ENCODE measurements around the gene TSPAN17.

Gene TSPAN17

DNA sequence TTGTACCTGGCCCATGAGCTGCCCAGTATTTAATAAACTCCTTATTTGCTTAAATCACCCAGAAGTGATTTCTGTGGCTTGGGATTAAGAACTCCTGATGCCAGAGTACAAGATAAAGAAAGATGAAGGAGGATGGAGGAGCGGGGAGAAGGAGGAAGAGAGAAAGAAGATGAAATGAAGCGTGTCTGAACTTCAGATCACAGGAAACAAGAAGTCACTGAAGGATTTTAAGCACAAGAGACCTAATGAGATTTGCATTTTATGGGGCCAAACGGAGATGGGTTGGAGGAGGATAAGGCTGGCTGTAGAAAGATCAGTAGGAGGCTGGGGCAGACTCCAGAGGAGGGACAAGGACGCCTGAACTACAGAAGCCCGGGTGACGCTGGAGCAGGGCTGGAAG lies 13.7 kb upstream of the TSPAN17 start:
- Histone ChIP-seq H3K14ac (ENCODE audit: low read length) (no peak overlapping the region), H3K4me3 (ENCODE audit: low read depth, low read length) (no peak overlapping the region), H3K27me3 (ENCODE audit: insufficient read depth, low read length) (peaks cover 30% of the 10 kb centered on the region), H3K9me3 (ENCODE audit: insufficient read depth, low read depth, low read length) (peaks cover 10% of the 10 kb centered on the region), H2BK12ac (ENCODE audit: low read length) (no peak overlapping the region), H2BK120ac (ENCODE audit: insufficient read depth, low read length, poor library complexity) (no peak overlapping the region), H3K9ac (ENCODE audit: low read length) (no peak overlapping the region), H4K8ac (ENCODE audit: low read depth, low read length) (no peak overlapping the region), H2BK5ac (ENCODE audit: low read depth, low read length, poor library complexity) (no peak overlapping the region), H3K18ac (ENCODE audit: low read length) (no peak overlapping the region), H3K79me1 (ENCODE audit: low read length) (no peaks in the 10 kb centered on the region), H3K4me2 (ENCODE audit: low read length) (no peak overlapping the region), H3K27ac (ENCODE audit: low read depth, low read length) (no peak overlapping the region), H3K4me1 (ENCODE audit: control insufficient read depth in 1 of 2, insufficient read depth in 2 of 2, low read length in 2 of 2) (peaks cover 0 to 6% of the 10 kb centered on the region in 2 experiments), H3K79me2 (ENCODE audit: control insufficient read depth, insufficient read depth, low read length, poor library complexity) (no peaks in the 10 kb centered on the region), H4K91ac (ENCODE audit: low read depth, low read length) (no peak overlapping the region), H2AFZ (ENCODE audit: insufficient read depth, low read length, poor library complexity) (no peak overlapping the region), H4K12ac (ENCODE audit: low read depth, low read length) (no peak overlapping the region), H3K4ac (ENCODE audit: low read depth, low read length) (no peak overlapping the region), H2AK5ac (ENCODE audit: low read length) (no peak overlapping the region), H3K23ac (ENCODE audit: low read length) (no peak overlapping the region), H3K36me3 (ENCODE audit: control insufficient read depth in 1 of 2, insufficient read depth in 2 of 2, low read length in 2 of 2) (no peaks in the 10 kb centered on the region)
- no peak for DNase-seq
- 100% methylated on average over 2 of the region's 6 CpGs for WGBS (ENCODE audit: extremely low coverage, insufficient coverage, insufficient read length)

- peaks cover 3% of the 10 kb centered on the region for H3K27me3 ChIP-seq (ENCODE audit: insufficient read depth, low read length)
- WGBS (ENCODE audit: extremely low coverage, insufficient coverage, insufficient read length) = no CpG with 5 or more reads among the region's 9 CpGs
- H3K79me2 ChIP-seq (ENCODE audit: control insufficient read depth, insufficient read depth, low read length, poor library complexity) = no peaks in the 10 kb centered on the region
- no peaks in the 10 kb centered on the region for H3K79me1 ChIP-seq (ENCODE audit: low read length)
- H3K36me3 ChIP-seq (ENCODE audit: control insufficient read depth in 1 of 2, insufficient read depth in 2 of 2, low read length in 2 of 2) = no peaks in the 10 kb centered on the region
- no peak overlapping the region for H4K91ac ChIP-seq (ENCODE audit: low read depth, low read length)
- no peak overlapping the region for H3K23ac ChIP-seq (ENCODE audit: low read length)
- H3K14ac ChIP-seq (ENCODE audit: low read length) = no peak overlapping the region
- no peak overlapping the region for H4K8ac ChIP-seq (ENCODE audit: low read depth, low read length)
- no peak for DNase-seq
- no peak overlapping the region for H2BK5ac ChIP-seq (ENCODE audit: low read depth, low read length, poor library complexity)
- no peak overlapping the region for H3K4me2 ChIP-seq (ENCODE audit: low read length)
- no peak overlapping the region for H2AFZ ChIP-seq (ENCODE audit: insufficient read depth, low read length, poor library complexity)
- H4K12ac ChIP-seq (ENCODE audit: low read depth, low read length) = no peak overlapping the region
- no peak overlapping the region for H3K4me3 ChIP-seq (ENCODE audit: low read depth, low read length)
- H3K9me3 ChIP-seq (ENCODE audit: insufficient read depth, low read depth, low read length) = peaks cover 5% of the 10 kb centered on the region
- H2AK5ac ChIP-seq (ENCODE audit: low read length) = no peak overlapping the region
- no peaks in the 10 kb centered on the region for H3K4me1 ChIP-seq (ENCODE audit: control insufficient read depth in 1 of 2, insufficient read depth in 2 of 2, low read length in 2 of 2)
- H2BK120ac ChIP-seq (ENCODE audit: insufficient read depth, low read length, poor library complexity) = no peak overlapping the region
- no peak overlapping the region for H3K9ac ChIP-seq (ENCODE audit: low read length)
- no peak overlapping the region for H2BK12ac ChIP-seq (ENCODE audit: low read length)
- no peak overlapping the region for H3K4ac ChIP-seq (ENCODE audit: low read depth, low read length)
- no peak overlapping the region for H3K27ac ChIP-seq (ENCODE audit: low read depth, low read length)
- no peak overlapping the region for H3K18ac ChIP-seq (ENCODE audit: low read length)
Observed at GRCh38 chr5:176636426-176636825, 10.9 kb upstream of the TSPAN17 start.

- no peak for DNase-seq
- no CpG with 5 or more reads among the region's 4 CpGs for WGBS (ENCODE audit: extremely low coverage, insufficient coverage, insufficient read length)
- Histone ChIP-seq H2BK12ac (ENCODE audit: low read length) (no peak overlapping the region), H3K18ac (ENCODE audit: low read length) (no peak overlapping the region), H3K36me3 (ENCODE audit: control insufficient read depth in 1 of 2, insufficient read depth in 2 of 2, low read length in 2 of 2) (no peaks in the 10 kb centered on the region), H4K8ac (ENCODE audit: low read depth, low read length) (no peak overlapping the region), H3K9ac (ENCODE audit: low read length) (no peak overlapping the region), H4K12ac (ENCODE audit: low read depth, low read length) (no peak overlapping the region), H2BK120ac (ENCODE audit: insufficient read depth, low read length, poor library complexity) (no peak overlapping the region), H3K4me2 (ENCODE audit: low read length) (no peak overlapping the region), H2AK5ac (ENCODE audit: low read length) (no peak overlapping the region), H4K91ac (ENCODE audit: low read depth, low read length) (no peak overlapping the region), H3K79me2 (ENCODE audit: control insufficient read depth, insufficient read depth, low read length, poor library complexity) (no peaks in the 10 kb centered on the region), H3K4me1 (ENCODE audit: control insufficient read depth in 1 of 2, insufficient read depth in 2 of 2, low read length in 2 of 2) (no peaks in the 10 kb centered on the region), H3K9me3 (ENCODE audit: insufficient read depth, low read depth, low read length) (peaks cover 5% of the 10 kb centered on the region), H3K79me1 (ENCODE audit: low read length) (no peaks in the 10 kb centered on the region), H3K27ac (ENCODE audit: low read depth, low read length) (no peak overlapping the region), H3K23ac (ENCODE audit: low read length) (no peak overlapping the region), H3K27me3 (ENCODE audit: insufficient read depth, low read length) (no peaks in the 10 kb centered on the region), H3K4ac (ENCODE audit: low read depth, low read length) (no peak overlapping the region), H2AFZ (ENCODE audit: insufficient read depth, low read length, poor library complexity) (no peak overlapping the region), H3K4me3 (ENCODE audit: low read depth, low read length) (no peak overlapping the region), H3K14ac (ENCODE audit: low read length) (no peak overlapping the region), H2BK5ac (ENCODE audit: low read depth, low read length, poor library complexity) (no peak overlapping the region)
Observed at GRCh38 chr5:176637556-176637955, 9.7 kb upstream of the TSPAN17 start.

DNA sequence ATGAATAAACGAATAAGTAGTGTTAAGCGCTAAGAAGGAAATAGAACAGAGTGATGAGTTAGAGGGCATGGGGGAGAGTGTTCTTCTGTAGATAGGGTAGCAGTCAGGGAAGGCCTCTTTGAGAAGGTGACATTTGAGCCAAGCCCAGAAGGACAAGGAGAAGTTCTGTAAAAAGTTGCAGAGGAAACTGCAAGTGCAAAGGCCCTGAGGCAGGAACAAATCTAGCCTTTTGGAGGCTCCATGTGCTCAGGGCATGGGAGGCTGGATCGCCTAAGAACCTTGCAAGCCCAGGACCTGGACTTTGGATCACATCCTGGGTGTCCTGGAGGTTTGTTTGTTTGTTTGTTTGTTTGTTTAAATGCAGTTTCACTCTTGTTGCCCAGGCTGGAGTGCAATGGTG lies 8.8 kb upstream of the TSPAN17 start:
- no peak overlapping the region for H4K91ac ChIP-seq (ENCODE audit: low read depth, low read length)
- WGBS (ENCODE audit: extremely low coverage, insufficient coverage, insufficient read length) = 100% methylated on average over 2 of the region's 3 CpGs
- no peak overlapping the region for H3K18ac ChIP-seq (ENCODE audit: low read length)
- H3K27me3 ChIP-seq (ENCODE audit: insufficient read depth, low read length) = no peaks in the 10 kb centered on the region
- H3K4me1 ChIP-seq (ENCODE audit: control insufficient read depth in 1 of 2, insufficient read depth in 2 of 2, low read length in 2 of 2) = no peaks in the 10 kb centered on the region
- H4K8ac ChIP-seq (ENCODE audit: low read depth, low read length) = no peak overlapping the region
- H3K23ac ChIP-seq (ENCODE audit: low read length) = no peak overlapping the region
- no peaks in the 10 kb centered on the region for H3K79me2 ChIP-seq (ENCODE audit: control insufficient read depth, insufficient read depth, low read length, poor library complexity)
- H3K27ac ChIP-seq (ENCODE audit: low read depth, low read length) = no peak overlapping the region
- H3K9ac ChIP-seq (ENCODE audit: low read length) = no peak overlapping the region
- DNase-seq = no peak
- H2BK12ac ChIP-seq (ENCODE audit: low read length) = no peak overlapping the region
- H2AFZ ChIP-seq (ENCODE audit: insufficient read depth, low read length, poor library complexity) = no peak overlapping the region
- H3K36me3 ChIP-seq (ENCODE audit: control insufficient read depth in 1 of 2, insufficient read depth in 2 of 2, low read length in 2 of 2) = no peaks in the 10 kb centered on the region
- H3K79me1 ChIP-seq (ENCODE audit: low read length) = no peaks in the 10 kb centered on the region
- H2BK120ac ChIP-seq (ENCODE audit: insufficient read depth, low read length, poor library complexity) = no peak overlapping the region
- H2AK5ac ChIP-seq (ENCODE audit: low read length) = no peak overlapping the region
- H3K9me3 ChIP-seq (ENCODE audit: insufficient read depth, low read depth, low read length) = peaks cover 5% of the 10 kb centered on the region
- H2BK5ac ChIP-seq (ENCODE audit: low read depth, low read length, poor library complexity) = no peak overlapping the region
- no peak overlapping the region for H3K4me3 ChIP-seq (ENCODE audit: low read depth, low read length)
- no peak overlapping the region for H3K4ac ChIP-seq (ENCODE audit: low read depth, low read length)
- H4K12ac ChIP-seq (ENCODE audit: low read depth, low read length) = no peak overlapping the region
- no peak overlapping the region for H3K14ac ChIP-seq (ENCODE audit: low read length)
- H3K4me2 ChIP-seq (ENCODE audit: low read length) = no peak overlapping the region

All from trophoblast cell (in vitro differentiated cells and primary cell).